ENCODE data around the gene DIPK1A.

DNA sequence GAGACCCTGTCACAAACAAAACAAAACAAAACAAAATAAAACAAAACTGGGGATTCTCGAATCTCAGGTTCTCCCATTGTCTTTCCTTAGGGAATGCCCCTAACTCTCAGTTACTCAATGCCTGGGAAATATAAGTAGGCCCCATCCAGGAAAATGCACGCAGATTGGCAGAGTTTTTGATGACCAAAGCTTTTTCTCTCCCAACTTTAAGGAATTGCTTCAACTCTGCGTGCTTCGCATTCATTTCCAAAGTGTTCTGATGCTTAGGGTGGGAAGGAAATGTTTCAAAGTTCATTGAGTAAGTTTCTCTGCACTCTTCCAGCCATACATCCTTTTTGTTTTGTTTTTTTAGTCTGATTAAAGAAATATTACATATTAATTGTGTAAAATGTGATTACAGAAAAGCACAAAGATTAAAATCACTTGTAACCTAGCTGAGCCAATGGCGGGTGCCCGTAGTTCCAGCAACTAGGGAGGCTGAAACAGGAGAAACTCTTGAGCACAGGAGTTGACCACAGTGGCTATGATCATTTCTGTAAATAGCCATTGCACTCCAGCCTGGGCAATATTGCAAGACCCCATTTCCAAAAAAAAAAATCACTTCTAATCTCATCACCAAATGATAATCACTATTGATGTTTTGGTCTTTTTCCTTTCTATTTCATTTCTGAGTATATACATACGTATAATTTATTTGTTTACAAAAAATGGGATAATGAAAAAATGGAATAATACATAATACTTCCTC lies 157.9 kb downstream of the DIPK1A start:
- no peak for TF ChIP-seq POLR2AphosphoS5 (IDR thresholded peaks at IDR 0.05; ENCODE audit: borderline replicate concordance, low read depth, low read length)
- no peak for TF ChIP-seq EZH2 (IDR thresholded peaks at IDR 0.05)
- no peak for TF ChIP-seq FOXP2 (optimal IDR thresholded peaks at IDR 0.05; ENCODE audit: control extremely low read depth, extremely low read length, insufficient read depth)
